DMS53 (cell line): ENCODE data around the gene EXOC4.
"Not testable (repeated sequence)": the region's sequence is repeated elsewhere in the genome, so short reads cannot be mapped to it uniquely, and the experiment has no call there.

Source experiments
- DNase-seq: peaks from one replicate; lab custom pipeline; 2025; lab: John Stamatoyannopoulos, UW

Gene EXOC4

GRCh38 chr7:133871757-133872156 lies 618.9 kb downstream of the EXOC4 start:
- DNase-seq: peak; percentile 76

GRCh38 chr7:133873187-133873586 lies 620.3 kb downstream of the EXOC4 start:
- no peak for DNase-seq

DNA sequence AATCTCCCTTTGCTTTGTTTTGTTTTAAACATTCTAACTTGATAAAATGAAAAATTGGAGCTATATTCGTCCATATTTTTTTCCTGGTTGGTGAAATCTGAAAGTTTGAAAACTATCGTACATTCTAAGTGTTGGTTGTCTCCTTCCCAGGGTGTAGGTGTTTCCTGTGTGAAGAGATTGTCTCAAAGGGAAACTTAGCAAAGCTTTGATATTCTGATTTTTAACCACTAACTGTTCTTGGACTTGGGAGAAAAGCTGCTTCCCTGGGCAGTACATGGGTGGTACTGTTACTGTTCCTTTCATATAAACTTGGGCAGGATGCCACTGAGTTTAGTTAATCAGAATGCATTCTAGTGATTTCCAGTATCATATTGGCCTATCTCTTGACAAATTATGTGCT lies 620.8 kb downstream of the EXOC4 start:
- no peak for DNase-seq

- no peak for DNase-seq
These were observed 630.7 kb downstream of the EXOC4 start for GRCh38 chr7:133883591-133883990.

- no peak for DNase-seq
These were observed 632.3 kb downstream of the EXOC4 start for GRCh38 chr7:133885213-133885612.

DNA sequence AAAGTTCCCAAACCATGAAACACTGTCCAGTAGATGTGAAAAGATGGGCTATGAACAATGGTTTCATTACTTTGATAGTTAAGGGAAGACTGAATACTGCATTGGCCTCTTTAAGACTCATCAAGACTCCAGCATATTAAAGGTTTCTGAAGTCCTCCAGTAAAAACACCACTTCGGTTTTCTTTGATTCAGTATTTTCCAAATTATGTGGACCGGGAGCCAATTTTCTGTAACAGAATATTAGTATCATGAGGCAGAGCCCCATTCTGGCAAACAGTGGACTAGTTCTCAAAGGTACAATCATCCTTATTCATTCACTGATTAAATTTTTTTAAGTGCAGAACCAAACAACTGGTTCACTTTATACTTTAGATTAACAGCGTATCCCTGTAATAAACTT lies 633.2 kb downstream of the EXOC4 start:
- no peak for DNase-seq

DNA sequence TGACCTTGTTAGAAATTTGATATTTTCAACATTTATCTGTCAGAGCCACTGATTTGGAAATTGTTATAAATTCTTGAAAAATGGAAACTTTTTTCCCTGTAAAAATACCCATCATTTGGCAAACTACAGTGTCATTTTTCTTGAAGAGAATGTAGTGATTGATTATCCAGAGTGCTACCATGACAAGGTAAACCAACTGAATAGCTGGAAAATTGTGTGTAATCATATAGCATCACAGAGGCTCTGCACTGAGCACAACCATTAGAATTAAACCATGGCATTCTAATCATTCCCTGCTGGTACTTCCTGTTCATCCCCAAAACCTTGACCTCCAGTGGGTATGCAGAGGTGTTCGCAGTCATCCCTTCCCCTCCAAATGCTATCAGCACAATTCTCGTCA lies 633.9 kb downstream of the EXOC4 start:
- DNase-seq: no peak

- DNase-seq: peak; percentile 12
These were observed 634.6 kb downstream of the EXOC4 start for GRCh38 chr7:133887459-133887858.

DNA sequence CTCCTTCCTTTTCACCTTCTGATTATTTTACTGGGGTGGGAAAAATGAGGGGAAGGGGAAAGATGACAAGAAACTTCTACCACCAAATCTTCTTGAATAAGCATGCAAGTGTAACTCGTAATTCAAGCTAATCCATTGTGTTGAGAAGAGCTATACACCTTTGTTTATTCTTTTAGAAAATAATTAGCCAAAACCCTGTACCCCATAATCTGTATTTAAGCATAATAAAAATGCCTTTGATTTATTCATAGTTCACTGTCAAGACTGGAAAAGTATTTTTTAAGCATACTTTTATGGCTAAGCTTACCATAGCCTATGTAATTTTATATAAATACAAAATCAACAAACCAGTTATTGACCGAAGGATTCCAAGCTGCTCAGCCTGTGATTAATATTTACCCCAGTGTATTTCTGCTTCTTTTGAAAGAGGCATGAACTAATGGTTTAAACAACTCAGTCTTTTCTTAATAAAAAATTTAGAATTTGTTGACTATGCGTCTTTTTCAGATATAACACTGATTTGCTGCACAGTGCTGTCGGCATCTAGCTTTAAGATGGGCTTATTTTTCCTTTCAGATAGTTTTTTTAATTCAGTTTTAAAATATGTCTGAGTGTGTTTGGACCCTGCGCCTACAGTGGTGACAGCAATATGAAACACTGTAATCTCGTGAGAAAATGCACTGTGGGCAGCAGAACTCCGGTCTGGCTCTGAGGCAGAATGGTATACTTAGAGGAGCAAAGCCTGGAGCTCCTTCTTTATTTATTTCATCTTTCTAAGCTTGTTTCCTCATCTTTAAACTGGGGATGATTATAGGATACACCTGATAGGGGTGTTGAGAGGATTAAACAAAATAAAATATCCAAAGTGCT lies 635.4 kb downstream of the EXOC4 start:
- DNase-seq: peak; percentile 36

DNA sequence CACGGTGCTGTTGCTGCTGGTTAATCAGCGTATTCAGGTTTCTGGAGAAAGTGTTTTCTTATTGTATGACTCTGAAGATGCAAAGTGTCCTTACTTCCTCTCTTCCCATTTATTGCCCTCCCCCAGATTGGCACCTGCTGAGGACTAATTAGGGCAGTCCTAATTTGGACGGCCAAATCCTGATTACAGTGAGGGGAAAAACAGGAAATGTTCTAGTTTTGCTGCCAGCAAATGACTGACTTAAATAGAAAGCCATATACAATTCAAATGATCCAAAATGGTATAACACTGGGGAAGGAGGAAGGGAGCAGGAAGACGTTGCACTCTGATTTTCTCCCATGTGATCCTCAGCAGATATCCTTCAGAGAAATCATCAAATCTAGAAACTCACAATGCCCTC lies 651.9 kb downstream of the EXOC4 start:
- DNase-seq: no peak

DNA sequence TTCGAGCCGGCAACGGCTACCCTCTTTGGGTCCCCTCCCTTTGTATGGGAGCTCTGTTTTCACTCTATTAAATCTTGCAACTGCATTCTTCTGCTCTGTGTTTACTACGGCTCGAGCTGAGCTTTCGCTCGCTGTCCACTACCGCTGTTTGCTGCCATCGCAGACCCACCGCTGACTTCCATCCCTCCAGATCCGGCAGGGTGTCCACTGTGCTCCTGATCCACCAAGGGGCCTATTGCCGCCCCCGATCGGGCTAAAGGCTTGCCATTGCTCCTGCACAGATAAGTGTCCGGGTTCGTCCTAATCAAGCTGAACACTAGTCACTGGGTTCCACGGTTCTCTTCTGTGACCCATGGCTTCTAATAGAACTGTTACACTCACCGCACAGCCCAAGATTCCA lies 653.7 kb downstream of the EXOC4 start:
- not testable (repeated sequence) for DNase-seq

DNA sequence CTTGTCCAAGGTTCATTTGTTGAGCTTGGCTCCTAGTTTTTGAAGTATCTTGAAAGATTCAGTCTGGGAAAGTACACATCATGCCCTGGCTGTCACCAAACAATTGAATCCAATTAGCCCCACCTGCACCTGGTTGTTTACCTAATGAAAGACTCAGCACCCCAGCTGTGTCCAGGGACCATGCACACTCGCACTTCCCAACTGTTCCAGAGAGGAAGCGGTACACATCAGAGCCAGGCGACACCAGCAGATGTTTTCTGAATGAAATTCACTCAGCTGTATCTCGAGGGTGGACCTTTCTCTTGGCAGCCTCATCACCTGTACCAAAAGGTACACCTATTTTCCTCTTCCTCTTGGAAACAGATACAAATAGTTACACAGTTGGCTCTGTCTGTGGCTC lies 657.9 kb downstream of the EXOC4 start:
- DNase-seq: peak; percentile 95

GRCh38 chr7:133911724-133912123 lies 658.8 kb downstream of the EXOC4 start:
- no peak for DNase-seq

DNA sequence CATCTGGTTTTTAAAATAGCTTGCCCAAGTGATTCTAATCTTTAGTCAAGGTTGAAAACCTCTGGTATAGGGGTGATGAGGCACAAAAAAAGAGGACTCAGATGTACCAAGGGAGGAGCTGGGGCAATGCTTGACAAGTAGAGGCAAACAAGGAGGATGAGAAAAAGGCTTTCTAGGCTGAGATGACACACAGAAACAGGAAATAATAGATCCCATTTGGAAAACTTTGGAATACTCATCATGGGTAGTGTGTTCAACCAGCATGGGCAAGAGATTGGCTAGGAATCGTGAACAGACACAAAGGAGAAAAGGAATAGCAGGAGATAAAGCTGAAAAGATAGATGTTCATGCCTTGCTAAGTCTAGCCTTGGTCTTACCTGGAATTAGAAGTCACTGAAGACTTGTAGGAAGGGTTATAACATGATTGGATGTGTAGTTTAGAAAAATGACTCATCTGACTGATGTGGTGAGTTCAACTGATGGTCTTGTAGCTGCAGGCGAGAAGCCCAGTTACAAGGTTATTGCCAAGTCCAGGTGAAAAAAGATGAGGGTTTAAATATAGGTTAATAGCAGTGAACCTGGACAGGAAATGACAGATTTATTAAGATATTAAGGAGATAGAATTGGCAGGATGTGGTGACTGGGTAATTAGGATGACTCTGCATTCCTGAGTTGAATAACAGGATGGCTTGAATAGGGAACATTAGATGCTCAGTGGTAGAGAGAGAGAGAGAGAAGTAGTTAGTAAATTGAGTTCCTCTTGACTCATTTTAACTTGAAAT lies 660.2 kb downstream of the EXOC4 start:
- no peak for DNase-seq

DNA sequence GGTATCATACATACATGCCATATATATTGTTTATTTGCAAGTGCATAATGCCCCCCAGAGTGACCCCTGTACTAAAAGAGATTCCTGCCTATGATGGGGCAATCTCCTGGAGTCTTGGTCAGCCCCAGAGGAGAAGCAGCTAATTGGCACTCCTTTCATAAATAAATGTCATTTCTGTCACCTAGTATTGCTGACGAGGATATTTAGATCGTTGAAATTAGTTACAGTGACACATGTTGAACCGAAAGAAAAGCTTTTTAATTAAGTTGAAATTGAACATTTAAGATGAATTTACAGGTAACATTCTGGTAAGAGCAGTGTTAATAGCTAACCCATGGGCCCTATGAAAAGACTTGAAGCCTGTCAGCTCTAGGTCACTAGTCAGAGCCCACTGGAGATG lies 663.7 kb downstream of the EXOC4 start:
- no peak for DNase-seq

DNA sequence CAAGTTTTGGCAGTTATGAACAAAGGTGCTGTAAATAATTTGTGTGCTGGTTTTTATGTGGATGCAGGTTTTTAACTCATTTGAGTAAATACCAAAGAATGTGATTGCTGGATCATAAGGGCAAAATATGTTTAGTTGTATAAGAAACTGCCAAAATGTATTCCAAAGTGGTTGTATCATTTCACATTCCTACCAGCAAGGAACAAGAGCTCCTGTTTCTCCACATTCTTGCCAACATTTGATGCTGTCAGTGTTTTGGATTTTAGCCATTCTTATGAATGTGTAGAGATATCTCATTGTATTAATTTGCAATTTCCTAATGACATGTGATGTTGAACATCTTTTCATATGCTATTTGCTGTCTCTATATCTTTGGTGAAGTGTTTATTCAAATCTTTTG lies 666.9 kb downstream of the EXOC4 start:
- no peak for DNase-seq

- no peak for DNase-seq
These were observed 668.8 kb downstream of the EXOC4 start for GRCh38 chr7:133921635-133922182.

DNA sequence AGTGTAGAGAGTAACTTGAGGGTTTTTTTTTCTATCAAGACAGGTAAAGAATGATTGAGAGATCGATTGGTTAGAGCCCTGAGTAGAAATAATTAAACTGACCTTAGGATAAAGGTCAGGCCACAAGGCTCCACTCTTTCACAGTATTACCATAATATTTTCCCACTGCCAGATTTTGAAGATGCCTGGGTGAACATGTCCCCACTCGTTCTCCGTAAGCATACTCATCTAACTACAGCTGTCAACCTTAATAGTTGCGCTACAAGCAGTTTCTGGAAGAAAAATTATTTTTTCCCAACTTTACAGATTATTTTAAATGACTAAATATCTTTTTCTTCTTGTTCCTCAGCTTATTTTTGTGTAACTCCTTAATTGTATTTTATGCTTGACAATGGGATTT lies 671.1 kb downstream of the EXOC4 start:
- no peak for DNase-seq

GRCh38 chr7:133931053-133931452 lies 678.2 kb downstream of the EXOC4 start:
- DNase-seq: peak; percentile 34

DNA sequence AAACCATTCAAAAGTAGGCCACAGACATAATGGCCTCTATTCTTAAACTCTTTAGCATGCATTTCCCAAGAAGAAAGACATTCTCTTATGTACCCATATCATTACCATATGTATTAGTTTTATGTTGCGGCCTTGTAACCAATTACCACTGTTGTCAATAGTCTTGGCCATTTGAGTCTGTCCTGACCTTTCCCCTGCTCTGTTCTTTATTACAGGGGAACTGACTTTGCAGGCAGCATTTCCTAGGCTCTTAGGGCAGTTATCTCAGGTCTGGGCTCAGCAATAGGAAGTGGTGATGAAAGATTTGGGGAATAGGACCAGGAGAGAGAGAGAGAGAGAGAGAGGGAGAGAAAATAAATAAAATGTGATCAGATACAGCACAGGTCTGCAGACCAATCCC lies 679.7 kb downstream of the EXOC4 start:
- DNase-seq: no peak

- DNase-seq: no peak
These were observed 681.5 kb downstream of the EXOC4 start for GRCh38 chr7:133934262-133934976.

DNA sequence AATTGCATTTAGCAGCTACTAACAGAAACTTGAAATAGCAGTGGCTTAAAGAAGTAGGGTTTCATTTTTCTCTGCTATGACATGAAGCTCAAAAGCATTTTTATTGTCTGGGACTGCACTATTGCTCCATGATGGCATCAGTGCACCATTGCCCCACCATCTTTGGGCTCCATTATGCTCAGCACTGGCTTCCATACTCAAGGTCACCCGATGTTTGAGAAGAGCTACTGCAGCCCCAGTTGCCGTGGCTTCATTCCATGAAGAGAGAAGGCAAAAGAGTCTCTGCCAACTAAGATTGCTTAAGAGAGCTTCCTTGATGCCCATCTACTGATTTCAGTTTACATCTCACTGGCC lies 682.1 kb downstream of the EXOC4 start:
- DNase-seq: no peak
